Small intestine (tissue), 7 donors: ENCODE measurements around the gene PAPLN. TPM values are rescaled to one million over a fixed set of nuclear protein-coding genes. Genes with fewer than 3 reads are reported as not detected.

Experiments used
- DNase-seq, 2 donors: peaks; one replicate each; pipeline versions ENCODE4 v3.0.0 to v3.0.0-alpha.2; 2013
- FAIRE-seq: peaks from 2 replicates; lab custom pipeline; 2012; peaks lifted over from hg19 to GRCh38; lab: Jason Lieb, UNC
- H3K27ac ChIP-seq, 3 donors: one replicate each; pipeline ENCODE4 v1.5.1; 2013; ENCODE audit warnings: low read length in 2 of 3, mild to moderate bottlenecking in 2 of 3, control low read depth in 1 of 3, inconsistent platforms in 1 of 3, low read depth in 1 of 3, moderate library complexity in 1 of 3
- H3K27me3 ChIP-seq, 3 donors: one replicate each; pipeline ENCODE4 v1.6.1; 2013; ENCODE audit warnings: low read length in 3 of 3, inconsistent platforms in 1 of 3; ENCODE audit not compliant: control insufficient read depth in 3 of 3, insufficient read depth in 3 of 3
- H3K36me3 ChIP-seq, 3 donors: one replicate each; pipeline ENCODE4 v1.6.1; 2013; ENCODE audit warnings: low read length in 3 of 3, inconsistent platforms in 1 of 3, low read depth in 1 of 3, mild to moderate bottlenecking in 1 of 3, moderate library complexity in 1 of 3; ENCODE audit not compliant: control insufficient read depth in 3 of 3, insufficient read depth in 2 of 3
- H3K4me1 ChIP-seq, 3 donors: one replicate each; pipeline ENCODE4 v1.6.1; 2013; ENCODE audit warnings: low read length in 2 of 3, inconsistent platforms in 1 of 3, low read depth in 1 of 3, mild to moderate bottlenecking in 1 of 3, moderate library complexity in 1 of 3; ENCODE audit not compliant: control insufficient read depth in 3 of 3, insufficient read depth in 2 of 3
- H3K4me3 ChIP-seq, 3 donors: one replicate each; pipeline ENCODE4 v1.5.1; 2013; ENCODE audit warnings: low read length in 3 of 3, control low read depth in 1 of 3, inconsistent platforms in 1 of 3, low read depth in 1 of 3, mild to moderate bottlenecking in 1 of 3, moderate library complexity in 1 of 3
- H3K9me3 ChIP-seq, 2 donors: one replicate each; pipeline ENCODE4 v1.6.1; 2013; ENCODE audit warnings: low read depth in 1 of 2, low read length in 1 of 2; ENCODE audit not compliant: control insufficient read depth in 2 of 2, insufficient read depth in 1 of 2
- WGBS, 3 donors: extraction: QIAGEN DNeasy Blood & Tissue Kit; methylation state at CpG; one replicate each; pipeline ENCODE4 v1.1.7; 2013; 5-methylcytosine and 5-hydroxymethylcytosine counted together
- polyA plus RNA-seq, 4 donors: library from polyadenylated mRNA; stranded (reverse) in 3 of 4; unstranded in 1 of 4; fragments of 200-250 nt in 3 of 4; fragments of 120-200 nt in 1 of 4; gene quantifications; one replicate each; pipeline versions ENCODE4 v1.2.1 to v1.2.3, GENCODE V29; 2013
- donor health status: healthy with polysubstance abuse.
- donor health status: control.
- donor health status: control.
- donor health status: Bipolar disorder and iron deficiency.
- donor health status: healthy.

Gene PAPLN
- polyA plus RNA-seq, 4 donors = 0.45 to 59.2 (median 2.0) TPM

DNA sequence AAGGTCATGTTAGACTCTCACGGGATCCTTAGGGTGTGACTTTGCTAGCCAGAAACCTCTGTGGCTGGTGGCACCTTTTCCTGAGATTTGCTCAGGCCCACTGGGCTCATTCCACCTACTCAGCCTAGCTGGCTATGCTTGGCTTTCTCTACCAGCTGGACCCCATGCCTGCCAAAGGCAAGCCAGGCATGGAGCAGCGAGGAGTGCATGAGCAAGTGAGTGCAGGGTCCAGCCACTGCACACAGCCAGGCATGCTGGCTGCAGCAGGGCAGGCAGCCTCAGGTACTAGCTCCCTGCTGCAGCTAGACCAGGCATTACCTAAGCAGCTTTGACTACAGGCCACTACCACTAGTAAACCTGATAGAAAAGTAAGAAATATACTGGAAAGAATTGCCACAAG lies 29.7 kb upstream of the PAPLN start:
- FAIRE-seq = no peak
- peaks cover 11 to 35% (median 24%) of the 10 kb centered on the region in 3 donors for H3K36me3 ChIP-seq
- H3K4me3 ChIP-seq = no peak overlapping the region
- 92 to 97% (median 97%) methylated on average over 2 of the region's 2 CpGs for WGBS, 3 donors
- no peak for DNase-seq
- H3K9me3 ChIP-seq = peaks cover 0 to 6% of the 10 kb centered on the region in 2 donors
- no peak overlapping the region for H3K27ac ChIP-seq
- no peaks in the 10 kb centered on the region for H3K4me1 ChIP-seq
- H3K27me3 ChIP-seq = no peaks in the 10 kb centered on the region

DNA sequence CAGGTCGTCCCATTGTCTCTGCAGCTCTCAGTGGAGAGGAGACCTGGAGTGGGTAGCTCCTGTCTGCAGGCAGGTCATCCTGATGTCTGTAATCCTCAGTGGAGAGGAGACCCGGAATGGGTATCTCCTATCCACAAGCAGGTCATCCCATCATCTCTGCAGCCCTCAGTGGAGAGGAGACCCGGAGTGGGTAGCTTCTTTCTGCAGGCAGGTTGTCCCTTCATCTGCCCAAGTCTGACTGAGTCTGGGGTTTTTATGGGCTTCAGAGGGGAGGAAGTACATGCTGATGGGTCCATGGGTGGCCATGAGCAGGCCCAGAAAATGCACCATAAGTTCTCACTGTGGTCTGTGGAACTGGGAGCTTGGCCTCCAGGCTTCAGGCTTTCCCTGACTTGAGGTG lies 28.9 kb upstream of the PAPLN start:
- WGBS, 3 donors = 95 to 98% (median 98%) methylated on average over 3 of the region's 3 CpGs
- FAIRE-seq (no peak), DNase-seq (no peak)
- Histone ChIP-seq H3K27me3 (no peaks in the 10 kb centered on the region), H3K4me1 (no peaks in the 10 kb centered on the region), H3K9me3 (peaks cover 0 to 6% of the 10 kb centered on the region in 2 donors), H3K27ac (no peak overlapping the region), H3K36me3 (peaks cover 13 to 37% (median 29%) of the 10 kb centered on the region in 3 donors), H3K4me3 (no peak overlapping the region)

DNA sequence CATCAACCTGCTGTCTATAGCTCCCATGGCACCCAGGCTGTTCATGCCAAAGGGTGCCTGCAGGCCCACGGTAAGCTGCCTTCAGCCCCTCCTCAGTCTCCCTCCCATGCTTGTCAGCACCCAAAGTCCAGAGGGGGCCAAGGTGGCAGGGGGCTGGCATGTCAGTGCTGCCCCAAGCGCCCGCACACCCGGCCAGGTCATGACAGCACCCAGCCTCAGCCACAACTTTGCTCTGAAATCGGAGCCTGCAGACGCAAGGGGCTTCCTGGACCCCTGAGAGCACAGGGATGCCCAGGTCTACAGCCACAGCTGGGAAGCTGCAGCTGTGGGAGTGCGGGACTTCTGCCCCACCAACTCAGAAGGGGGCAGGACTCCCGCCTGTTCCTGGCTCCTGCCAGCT lies 28.5 kb upstream of the PAPLN start:
- Histone ChIP-seq H3K27me3 (no peaks in the 10 kb centered on the region), H3K36me3 (peaks cover 14 to 36% (median 27%) of the 10 kb centered on the region in 3 donors), H3K4me1 (no peaks in the 10 kb centered on the region), H3K4me3 (no peak overlapping the region), H3K27ac (no peak overlapping the region), H3K9me3 (peaks cover 0 to 6% of the 10 kb centered on the region in 2 donors)
- FAIRE-seq = no peak
- 96 to 97% (median 97%) methylated on average over 8 of the region's 8 CpGs for WGBS, 3 donors
- DNase-seq = no peak

DNA sequence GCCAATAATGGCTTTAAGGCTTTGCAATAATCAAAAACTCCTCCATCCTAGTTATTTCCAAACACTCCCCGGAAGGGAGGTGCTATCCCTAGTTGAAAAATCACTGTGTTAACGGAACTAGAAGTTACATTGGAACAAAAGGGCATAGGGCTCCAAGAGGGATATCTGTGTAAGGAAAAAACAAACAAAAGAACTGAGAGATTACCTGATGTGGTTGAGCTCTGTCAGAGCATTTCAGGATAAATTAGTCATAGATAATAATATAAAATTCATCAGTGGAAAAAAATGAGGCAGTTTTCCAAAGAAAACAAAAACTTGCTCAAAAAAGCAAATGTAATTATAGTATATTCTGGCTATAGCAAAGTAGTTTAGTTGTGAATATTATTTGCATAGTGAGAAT lies 27.4 kb upstream of the PAPLN start:
- no peaks in the 10 kb centered on the region for H3K4me1 ChIP-seq
- H3K27ac ChIP-seq = no peak overlapping the region
- H3K27me3 ChIP-seq = no peaks in the 10 kb centered on the region
- WGBS, 3 donors = 78 to 85% (median 79%) methylated on average over 2 of the region's 2 CpGs
- peaks cover 0 to 6% of the 10 kb centered on the region in 2 donors for H3K9me3 ChIP-seq
- H3K36me3 ChIP-seq = peaks cover 14 to 39% (median 27%) of the 10 kb centered on the region in 3 donors
- DNase-seq = no peak
- FAIRE-seq = no peak
- H3K4me3 ChIP-seq = no peak overlapping the region

DNA sequence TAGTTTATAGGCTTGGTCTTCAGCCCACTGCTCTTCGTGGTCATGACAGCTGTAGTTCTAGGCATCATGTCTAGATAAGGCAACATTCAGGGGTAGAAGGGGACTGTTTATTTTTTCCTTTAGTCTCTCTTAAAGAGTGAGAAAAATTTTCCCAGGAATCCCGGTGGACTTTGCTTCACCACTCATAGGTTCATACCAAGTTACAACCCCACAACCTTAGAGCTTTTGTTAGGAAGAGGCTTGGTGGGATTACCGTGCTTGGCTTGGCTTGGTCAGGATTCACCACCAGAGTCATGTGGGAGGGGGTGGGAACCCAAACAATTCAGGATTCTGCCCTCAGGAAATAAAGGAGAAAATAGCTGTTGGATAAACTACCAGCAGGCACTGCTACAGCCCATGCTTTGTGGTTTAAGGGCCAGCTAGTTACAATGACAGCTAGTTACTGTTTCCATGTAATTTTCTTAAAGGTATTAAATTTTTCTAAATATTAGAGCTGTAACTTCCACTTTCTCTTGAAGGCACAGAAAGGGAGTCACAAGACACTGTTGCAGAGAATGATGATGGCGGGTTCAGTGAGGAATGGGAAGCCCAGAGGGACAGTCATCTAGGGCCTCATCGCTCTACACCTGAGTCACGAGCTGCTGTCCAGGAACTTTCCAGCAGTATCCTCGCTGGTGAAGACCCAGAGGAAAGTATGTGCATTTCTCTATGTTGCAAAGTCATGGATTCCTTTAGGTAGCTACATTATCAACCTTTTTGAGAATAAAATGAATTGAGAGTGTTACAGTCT lies 25.9 kb upstream of the PAPLN start:
- peaks cover 14 to 46% (median 24%) of the 10 kb centered on the region in 3 donors for H3K36me3 ChIP-seq
- WGBS, 3 donors = 90 to 91% (median 91%) methylated on average over 7 of the region's 7 CpGs
- no peak overlapping the region for H3K4me3 ChIP-seq
- FAIRE-seq = no peak
- no peaks in the 10 kb centered on the region for H3K27me3 ChIP-seq
- no peak overlapping the region for H3K27ac ChIP-seq
- H3K9me3 ChIP-seq = peaks cover 0 to 6% of the 10 kb centered on the region in 2 donors
- no peaks in the 10 kb centered on the region for H3K4me1 ChIP-seq
- DNase-seq = no peak

DNA sequence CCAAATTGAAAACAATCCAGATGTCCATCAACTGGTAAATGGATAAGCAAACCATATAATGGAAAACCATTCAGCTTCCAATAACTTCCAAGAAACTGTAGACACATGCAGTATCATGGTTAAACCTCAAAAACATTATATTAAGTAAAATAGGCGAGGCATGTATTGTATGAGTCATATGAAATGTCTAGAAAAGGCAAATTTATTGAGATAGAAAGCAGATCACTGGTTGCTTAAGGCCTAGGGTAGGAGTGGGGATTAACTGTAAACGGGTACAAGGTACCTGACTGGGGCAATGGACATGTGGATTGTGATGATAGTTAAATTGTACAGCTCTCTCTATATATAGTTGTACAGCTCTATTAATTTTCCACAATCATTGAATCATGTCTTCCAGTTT lies 21.3 kb upstream of the PAPLN start:
- Histone ChIP-seq H3K4me3 (no peak overlapping the region), H3K4me1 (no peaks in the 10 kb centered on the region), H3K27me3 (no peaks in the 10 kb centered on the region), H3K36me3 (peaks cover 16 to 46% (median 28%) of the 10 kb centered on the region in 3 donors), H3K9me3 (no peaks in the 10 kb centered on the region), H3K27ac (no peak overlapping the region)
- no peak for DNase-seq
- no peak for FAIRE-seq
- WGBS, 3 donors = 88 to 93% (median 90%) methylated on average over 2 of the region's 2 CpGs

DNA sequence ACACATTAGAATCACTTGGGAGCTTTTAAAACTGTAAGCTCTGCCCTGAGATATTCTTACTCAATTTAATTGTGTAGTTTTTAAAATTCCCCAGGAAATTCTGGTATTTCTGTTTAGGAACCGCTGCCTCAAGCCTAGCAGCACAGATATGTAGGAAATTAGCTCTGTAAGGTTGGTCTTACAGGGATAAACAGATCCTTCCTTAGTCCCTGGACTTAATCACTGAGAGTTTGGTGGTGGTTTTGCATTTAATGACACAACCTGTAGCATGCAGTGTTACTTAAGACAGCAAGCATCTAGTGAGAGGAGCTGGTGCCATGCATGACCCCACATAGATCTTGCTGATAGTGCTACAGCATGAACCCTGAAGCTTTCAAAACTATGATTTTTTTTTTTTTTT lies 19.9 kb upstream of the PAPLN start:
- Histone ChIP-seq H3K4me1 (no peaks in the 10 kb centered on the region), H3K36me3 (peaks cover 12 to 40% (median 34%) of the 10 kb centered on the region in 3 donors), H3K4me3 (no peak overlapping the region), H3K27ac (no peak overlapping the region), H3K27me3 (no peaks in the 10 kb centered on the region), H3K9me3 (no peaks in the 10 kb centered on the region)
- DNase-seq (no peak), FAIRE-seq (no peak)
- 93 to 99% (median 97%) methylated on average over 1 of the region's 1 CpG for WGBS, 3 donors

DNA sequence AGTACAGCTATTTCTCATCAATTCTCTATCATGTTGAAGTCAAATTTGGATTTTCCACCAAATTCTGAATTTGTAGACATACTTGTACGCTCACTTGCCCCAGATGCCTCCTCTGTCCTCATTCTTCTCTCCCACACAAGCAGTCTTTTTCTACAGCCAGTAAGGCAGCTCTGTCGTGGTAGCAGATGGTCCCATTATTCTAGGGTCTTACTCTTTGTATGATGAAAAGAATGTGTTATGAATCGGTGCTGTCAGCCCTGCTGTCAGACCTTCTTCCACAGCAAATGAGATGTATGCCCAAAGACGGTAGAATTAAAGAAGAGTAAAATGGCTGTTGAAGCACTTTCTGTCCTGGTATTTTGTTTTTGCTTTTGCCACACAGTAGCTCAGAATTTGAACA lies 17.2 kb upstream of the PAPLN start:
- Histone ChIP-seq H3K4me3 (no peak overlapping the region), H3K9me3 (no peaks in the 10 kb centered on the region), H3K36me3 (peaks cover 9 to 39% (median 32%) of the 10 kb centered on the region in 3 donors), H3K27me3 (no peaks in the 10 kb centered on the region), H3K27ac (no peak overlapping the region), H3K4me1 (no peaks in the 10 kb centered on the region)
- FAIRE-seq (no peak), DNase-seq (no peak)
- 92 to 96% (median 94%) methylated on average over 4 of the region's 4 CpGs for WGBS, 3 donors
